Immature natural killer cell (primary cell): ENCODE data around the gene CAMKK1. TPM values are rescaled to one million over a fixed set of nuclear protein-coding genes. Genes with fewer than 3 reads are reported as not detected.
"Not testable (repeated sequence)": the region's sequence is repeated elsewhere in the genome, so short reads cannot be mapped to it uniquely, and the experiment has no call there.

Experiments used
- DNase-seq, 3 donors: peaks; one replicate each; pipeline ENCODE4 v3.0.0; 2022; ENCODE audit warnings: mixed read lengths in 1 of 3
- H3K27ac Mint-ChIP-seq, 6 donors: one replicate each; pipeline ENCODE4 v1.8.0; 2020; ENCODE audit warnings: mixed read lengths in 6 of 6, mild to moderate bottlenecking in 5 of 6, inconsistent platforms in 4 of 6, moderate library complexity in 3 of 6
- H3K27me3 Mint-ChIP-seq, 3 donors: one replicate each; pipeline ENCODE4 v1.8.0; 2020 to 2021; ENCODE audit warnings: low read depth in 3 of 3, mild to moderate bottlenecking in 3 of 3, mixed read lengths in 3 of 3, moderate library complexity in 3 of 3, inconsistent platforms in 1 of 3
- H3K36me3 Mint-ChIP-seq, 3 donors: one replicate each; pipeline ENCODE4 v1.8.0; 2020; ENCODE audit warnings: mixed read lengths in 3 of 3, inconsistent platforms in 2 of 3, mild to moderate bottlenecking in 2 of 3
- H3K4me1 Mint-ChIP-seq, 2 donors: one replicate each; pipeline ENCODE4 v1.8.0; 2020; ENCODE audit warnings: inconsistent platforms in 2 of 2, mild to moderate bottlenecking in 2 of 2, mixed read lengths in 2 of 2, moderate library complexity in 1 of 2
- H3K4me3 Mint-ChIP-seq, 5 donors: one replicate each; pipeline ENCODE4 v1.8.0; 2020; ENCODE audit warnings: mild to moderate bottlenecking in 5 of 5, mixed read lengths in 5 of 5, inconsistent platforms in 3 of 5, moderate library complexity in 3 of 5
- H3K9me3 Mint-ChIP-seq, 6 donors: one replicate each; pipeline ENCODE4 v1.8.0; 2020; ENCODE audit warnings: mild to moderate bottlenecking in 6 of 6, mixed read lengths in 6 of 6, inconsistent platforms in 4 of 6, moderate library complexity in 3 of 6
- polyA plus RNA-seq, 3 donors: library from polyadenylated mRNA; unstranded; fragments of 300-500 nt; fragmentation: Illumina TruSeq; gene quantifications; one replicate each; pipeline ENCODE4 v1.2.3, GENCODE V29; 2021

Gene CAMKK1
- polyA plus RNA-seq, 3 donors from 2014 or later: 0.08 TPM; not detected in 2

GRCh38 chr17:3870871-3871306, 22.0 kb downstream of the CAMKK1 start:
- Mint-ChIP-seq H3K4me3 (peak overlapping the region; percentile 67 to 96 (median 89)), H3K36me3 (no peaks in the 10 kb centered on the region), H3K9me3 (no peaks in the 10 kb centered on the region), H3K4me1 (peaks cover 7 to 13% of the 10 kb centered on the region in 2 donors), H3K27ac (peak overlapping the region; percentile 86 to 99 (median 97)), H3K27me3 (peaks cover 0 to 6% (median 2%) of the 10 kb centered on the region in 3 donors)
- DNase-seq: peak; percentile 53 to 63 (median 54)

- Mint-ChIP-seq H3K4me1 (peaks cover 7 to 13% of the 10 kb centered on the region in 2 donors), H3K9me3 (no peaks in the 10 kb centered on the region), H3K4me3 (no peak overlapping the region), H3K36me3 (no peaks in the 10 kb centered on the region), H3K27ac (peak overlapping the region in 3 of 6 donors; percentile 13 to 42 (median 29)), H3K27me3 (peaks cover 0 to 6% (median 4%) of the 10 kb centered on the region in 3 donors)
- no peak for DNase-seq
Observed at GRCh38 chr17:3867606-3868005, 25.2 kb downstream of the CAMKK1 start.

GRCh38 chr17:3867106-3867505, 25.7 kb downstream of the CAMKK1 start:
- DNase-seq: no peak
- peak overlapping the region in 3 of 6 donors; percentile 2 to 36 (median 35) for H3K27ac Mint-ChIP-seq
- no peaks in the 10 kb centered on the region for H3K9me3 Mint-ChIP-seq
- no peaks in the 10 kb centered on the region for H3K36me3 Mint-ChIP-seq
- H3K4me3 Mint-ChIP-seq: no peak overlapping the region
- H3K4me1 Mint-ChIP-seq: peaks cover 7 to 13% of the 10 kb centered on the region in 2 donors
- peaks cover 0 to 6% (median 4%) of the 10 kb centered on the region in 3 donors for H3K27me3 Mint-ChIP-seq

GRCh38 chr17:3866276-3866675, 26.6 kb downstream of the CAMKK1 start:
- Mint-ChIP-seq H3K27me3 (peaks cover 0 to 6% (median 4%) of the 10 kb centered on the region in 3 donors), H3K27ac (no peak overlapping the region), H3K4me3 (no peak overlapping the region)

GRCh38 chr17:3865176-3865575, 27.7 kb downstream of the CAMKK1 start:
- H3K36me3 Mint-ChIP-seq: no peaks in the 10 kb centered on the region
- peaks cover 0 to 4% (median 3%) of the 10 kb centered on the region in 3 donors for H3K27me3 Mint-ChIP-seq
- H3K4me3 Mint-ChIP-seq: no peak overlapping the region
- peaks cover 0 to 5% of the 10 kb centered on the region in 2 donors for H3K4me1 Mint-ChIP-seq
- no peak for DNase-seq
- no peaks in the 10 kb centered on the region for H3K9me3 Mint-ChIP-seq
- no peak overlapping the region for H3K27ac Mint-ChIP-seq

More at GRCh38 chr17:3866276-3866675, 26.6 kb downstream of the CAMKK1 start:
- peaks cover 7 to 13% of the 10 kb centered on the region in 2 donors for H3K4me1 Mint-ChIP-seq
- no peaks in the 10 kb centered on the region for H3K9me3 Mint-ChIP-seq
- no peak for DNase-seq
- no peaks in the 10 kb centered on the region for H3K36me3 Mint-ChIP-seq

GRCh38 chr17:3864534-3864933, 28.3 kb downstream of the CAMKK1 start:
- peak overlapping the region in 1 of 6 donors; percentile 29 for H3K27ac Mint-ChIP-seq
- no peak for DNase-seq
- no peaks in the 10 kb centered on the region for H3K4me1 Mint-ChIP-seq

GRCh38 chr17:3861761-3862681, 30.8 kb downstream of the CAMKK1 start:
- no peak overlapping the region for H3K27ac Mint-ChIP-seq
- DNase-seq: no peak
- H3K4me3 Mint-ChIP-seq: no peak overlapping the region
- no peaks in the 10 kb centered on the region for H3K4me1 Mint-ChIP-seq
- H3K27me3 Mint-ChIP-seq: peaks cover 0 to 4% (median 3%) of the 10 kb centered on the region in 3 donors
- H3K9me3 Mint-ChIP-seq: no peaks in the 10 kb centered on the region
- H3K36me3 Mint-ChIP-seq: no peaks in the 10 kb centered on the region

More at GRCh38 chr17:3864534-3864933, 28.3 kb downstream of the CAMKK1 start:
- Mint-ChIP-seq H3K36me3 (no peaks in the 10 kb centered on the region), H3K9me3 (no peaks in the 10 kb centered on the region), H3K27me3 (peaks cover 0 to 4% (median 3%) of the 10 kb centered on the region in 3 donors), H3K4me3 (no peak overlapping the region)

- no peak for DNase-seq
- peaks cover 1 to 4% (median 3%) of the 10 kb centered on the region in 3 donors for H3K27me3 Mint-ChIP-seq
Observed at GRCh38 chr17:3860939-3861700, 31.7 kb downstream of the CAMKK1 start.

GRCh38 chr17:3859940-3860339, 32.9 kb downstream of the CAMKK1 start:
- Mint-ChIP-seq H3K27me3 (peaks cover 2 to 4% (median 3%) of the 10 kb centered on the region in 3 donors), H3K36me3 (no peaks in the 10 kb centered on the region)
- DNase-seq: no peak

More at GRCh38 chr17:3860939-3861700, 31.7 kb downstream of the CAMKK1 start:
- H3K36me3 Mint-ChIP-seq: no peaks in the 10 kb centered on the region
- H3K9me3 Mint-ChIP-seq: no peaks in the 10 kb centered on the region
- H3K4me1 Mint-ChIP-seq: no peaks in the 10 kb centered on the region
- H3K4me3 Mint-ChIP-seq: no peak overlapping the region
- no peak overlapping the region for H3K27ac Mint-ChIP-seq

GRCh38 chr17:3857261-3858105, 35.4 kb downstream of the CAMKK1 start:
- H3K4me3 Mint-ChIP-seq: no peak overlapping the region
- H3K27ac Mint-ChIP-seq: no peak overlapping the region
- H3K36me3 Mint-ChIP-seq: no peaks in the 10 kb centered on the region
- H3K4me1 Mint-ChIP-seq: no peaks in the 10 kb centered on the region
- H3K9me3 Mint-ChIP-seq: no peaks in the 10 kb centered on the region
- no peak for DNase-seq
- H3K27me3 Mint-ChIP-seq: peaks cover 2 to 6% (median 5%) of the 10 kb centered on the region in 3 donors

More at GRCh38 chr17:3859940-3860339, 32.9 kb downstream of the CAMKK1 start:
- Mint-ChIP-seq H3K9me3 (no peaks in the 10 kb centered on the region), H3K4me3 (no peak overlapping the region), H3K27ac (no peak overlapping the region), H3K4me1 (no peaks in the 10 kb centered on the region)

- not testable (repeated sequence) for H3K36me3 Mint-ChIP-seq, H3K4me1 Mint-ChIP-seq, H3K27ac Mint-ChIP-seq, H3K4me3 Mint-ChIP-seq, DNase-seq, H3K9me3 Mint-ChIP-seq, H3K27me3 Mint-ChIP-seq
Observed at GRCh38 chr17:3854204-3854603, 38.6 kb downstream of the CAMKK1 start.

GRCh38 chr17:3852561-3852960, 40.3 kb downstream of the CAMKK1 start:
- Mint-ChIP-seq H3K27ac (peak overlapping the region in 1 of 6 donors; percentile 2), H3K4me1 (no peaks in the 10 kb centered on the region), H3K9me3 (no peaks in the 10 kb centered on the region), H3K27me3 (peaks cover 0 to 9% (median 9%) of the 10 kb centered on the region in 3 donors), H3K4me3 (no peak overlapping the region), H3K36me3 (no peaks in the 10 kb centered on the region)
- no peak for DNase-seq
